Ishikawa (cell line): ENCODE measurements around the gene PCSK1.
A peak's percentile ranks its signal among the peaks of the same experiment; 100 is the strongest.

ENCODE experiments used
- CEBPB ChIP-seq: IDR thresholded peaks from 2 replicates; pipeline ENCODE4 v1.6.1; 2012
- CREB1 ChIP-seq: IDR thresholded peaks from 2 replicates; pipeline ENCODE4 v1.6.1; 2012; ENCODE audit warnings: low read depth
- EP300 ChIP-seq: IDR thresholded peaks from 2 replicates; pipeline ENCODE4 v1.6.1; 2012; ENCODE audit warnings: borderline replicate concordance
- FOXM1 ChIP-seq: IDR thresholded peaks from 2 replicates; pipeline ENCODE4 v1.6.1; 2012; ENCODE audit warnings: low read depth, borderline replicate concordance
- NFIC ChIP-seq: IDR thresholded peaks from 2 replicates; pipeline ENCODE4 v1.6.1; 2012
- RAD21 ChIP-seq: IDR thresholded peaks from 2 replicates; pipeline ENCODE4 v1.6.1; 2012; ENCODE audit warnings: low read depth
- TAF1 ChIP-seq: IDR thresholded peaks from 2 replicates; pipeline ENCODE4 v1.6.1; 2012; ENCODE audit warnings: low read depth, mild to moderate bottlenecking
- YY1 ChIP-seq: IDR thresholded peaks from 2 replicates; pipeline ENCODE4 v1.6.1; 2012; ENCODE audit warnings: low read depth
- ZBTB7A ChIP-seq: IDR thresholded peaks from 2 replicates; pipeline ENCODE4 v1.6.1; 2012; ENCODE audit warnings: low read depth
- TF ChIP-seq, protein P1 (sequence below): IDR thresholded peaks from 2 replicates; pipeline ENCODE4 v1.6.1; 2012; ENCODE audit warnings: low read depth, mild to moderate bottlenecking
- TF ChIP-seq, protein P2 (sequence below): IDR thresholded peaks from 2 replicates; pipeline ENCODE4 v1.6.1; 2012

DNA sequence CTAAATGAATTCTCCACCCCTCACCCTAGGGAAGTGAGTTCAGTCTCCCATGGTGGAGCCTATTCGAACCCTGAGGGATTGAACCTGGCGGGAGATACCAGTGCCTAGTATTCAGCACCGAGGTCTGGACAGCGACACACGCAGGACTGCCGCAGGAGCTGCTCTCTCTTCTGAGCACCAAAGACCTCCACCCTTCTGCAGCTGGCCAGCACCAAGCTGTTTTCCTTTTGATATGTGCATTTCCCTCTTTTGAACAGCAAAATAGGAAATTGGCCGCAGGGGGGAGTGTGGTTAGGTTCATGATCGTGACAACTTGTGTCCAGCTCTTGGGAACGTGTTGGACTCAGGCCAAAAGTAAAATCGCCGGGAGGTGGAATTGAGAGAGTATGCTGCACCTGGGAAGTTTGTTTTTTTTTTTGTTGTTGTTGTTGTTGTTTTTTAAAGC is 1.2 kb upstream of the PCSK1 start:
- TF ChIP-seq TAF1 = no peak
- TF ChIP-seq ZBTB7A = no peak
- TF ChIP-seq NFIC = peak; percentile 43; the same call in 1 of the 2 replicates
- TF ChIP-seq FOXM1 = no peak
- TF ChIP-seq RAD21 = no peak
- no peak for TF ChIP-seq CEBPB
- no peak for TF ChIP-seq CREB1
- TF ChIP-seq, protein P1, sequence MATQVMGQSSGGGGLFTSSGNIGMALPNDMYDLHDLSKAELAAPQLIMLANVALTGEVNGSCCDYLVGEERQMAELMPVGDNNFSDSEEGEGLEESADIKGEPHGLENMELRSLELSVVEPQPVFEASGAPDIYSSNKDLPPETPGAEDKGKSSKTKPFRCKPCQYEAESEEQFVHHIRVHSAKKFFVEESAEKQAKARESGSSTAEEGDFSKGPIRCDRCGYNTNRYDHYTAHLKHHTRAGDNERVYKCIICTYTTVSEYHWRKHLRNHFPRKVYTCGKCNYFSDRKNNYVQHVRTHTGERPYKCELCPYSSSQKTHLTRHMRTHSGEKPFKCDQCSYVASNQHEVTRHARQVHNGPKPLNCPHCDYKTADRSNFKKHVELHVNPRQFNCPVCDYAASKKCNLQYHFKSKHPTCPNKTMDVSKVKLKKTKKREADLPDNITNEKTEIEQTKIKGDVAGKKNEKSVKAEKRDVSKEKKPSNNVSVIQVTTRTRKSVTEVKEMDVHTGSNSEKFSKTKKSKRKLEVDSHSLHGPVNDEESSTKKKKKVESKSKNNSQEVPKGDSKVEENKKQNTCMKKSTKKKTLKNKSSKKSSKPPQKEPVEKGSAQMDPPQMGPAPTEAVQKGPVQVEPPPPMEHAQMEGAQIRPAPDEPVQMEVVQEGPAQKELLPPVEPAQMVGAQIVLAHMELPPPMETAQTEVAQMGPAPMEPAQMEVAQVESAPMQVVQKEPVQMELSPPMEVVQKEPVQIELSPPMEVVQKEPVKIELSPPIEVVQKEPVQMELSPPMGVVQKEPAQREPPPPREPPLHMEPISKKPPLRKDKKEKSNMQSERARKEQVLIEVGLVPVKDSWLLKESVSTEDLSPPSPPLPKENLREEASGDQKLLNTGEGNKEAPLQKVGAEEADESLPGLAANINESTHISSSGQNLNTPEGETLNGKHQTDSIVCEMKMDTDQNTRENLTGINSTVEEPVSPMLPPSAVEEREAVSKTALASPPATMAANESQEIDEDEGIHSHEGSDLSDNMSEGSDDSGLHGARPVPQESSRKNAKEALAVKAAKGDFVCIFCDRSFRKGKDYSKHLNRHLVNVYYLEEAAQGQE = peak; percentile 96
- no peak for TF ChIP-seq YY1
- TF ChIP-seq, protein P2, sequence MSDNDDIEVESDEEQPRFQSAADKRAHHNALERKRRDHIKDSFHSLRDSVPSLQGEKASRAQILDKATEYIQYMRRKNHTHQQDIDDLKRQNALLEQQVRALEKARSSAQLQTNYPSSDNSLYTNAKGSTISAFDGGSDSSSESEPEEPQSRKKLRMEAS = no peak
- TF ChIP-seq EP300 = no peak
